Caco-2 (cell line): ENCODE results near the gene ADARB2. TPM values are rescaled to one million over a fixed set of nuclear protein-coding genes. Genes with fewer than 3 reads are reported as not detected.

Experiments used
- BruUV-seq: library from RNA; stranded (reverse); fragments of 400-500 nt; replicated peaks from 2 replicates; lab custom pipeline; 2021; lab: Mats Ljungman, UMichigan
- CTCF ChIA-PET: fragments of 300-600 bp; sonication (Branson Sonifier 250); formaldehyde crosslinking; loops from one replicate; lab custom pipeline; 2022; ENCODE audit warnings: antibody characterized with exemption; lab: Charles Lee
- POLR2A ChIA-PET: fragments of 300-600 bp; sonication (Branson Sonifier 250); formaldehyde crosslinking; loops from one replicate; lab custom pipeline; 2022; ENCODE audit warnings: antibody characterized with exemption; lab: Charles Lee
- DNase-seq, 2 experiments: peaks; one replicate each; pipeline versions ENCODE4 v3.0.0 to v3.0.0-alpha.2; 2020 to 2022
- H3K27me3 ChIP-seq: replicated peaks from 2 replicates; pipeline ENCODE4 v1.6.0; 2011; ENCODE audit warnings: low read length; ENCODE audit not compliant: control insufficient read depth, insufficient read depth
- H3K36me3 ChIP-seq: 2 replicates; pipeline ENCODE4 v1.5.1; 2011; ENCODE audit warnings: low read length; ENCODE audit not compliant: control insufficient read depth, insufficient read depth
- H3K4me1 ChIP-seq: fragments of 250-450 bp; sonication (Bioruptor Pico); 2 replicates; pipeline ENCODE4 v1.5.1; 2020; ENCODE audit warnings: mild to moderate bottlenecking
- H3K4me3 ChIP-seq: 2 replicates; pipeline ENCODE4 v1.5.1; 2011; ENCODE audit warnings: low read depth, mild to moderate bottlenecking, control low read depth, low read length
- H3K9me3 ChIP-seq: fragments of 250-450 bp; sonication (Bioruptor Pico); 2 replicates; pipeline ENCODE4 v1.5.1; 2020; ENCODE audit warnings: mild to moderate bottlenecking, moderate library complexity
- H3K27ac Mint-ChIP-seq: one replicate; pipeline ENCODE4 v1.8.0; 2022; ENCODE audit warnings: mixed read lengths; ENCODE audit not compliant: unreplicated experiment
- H3K27me3 Mint-ChIP-seq: one replicate; pipeline ENCODE4 v1.8.0; 2022; ENCODE audit warnings: mixed read lengths; ENCODE audit not compliant: insufficient read depth, unreplicated experiment
- H3K36me3 Mint-ChIP-seq: one replicate; pipeline ENCODE4 v1.8.0; 2022; ENCODE audit warnings: mild to moderate bottlenecking, mixed read lengths; ENCODE audit not compliant: insufficient read depth, unreplicated experiment
- H3K4me1 Mint-ChIP-seq: one replicate; pipeline ENCODE4 v1.8.0; 2022; ENCODE audit warnings: low read depth, mixed read lengths; ENCODE audit not compliant: unreplicated experiment
- H3K4me3 Mint-ChIP-seq: one replicate; pipeline ENCODE4 v1.8.0; 2022; ENCODE audit warnings: mild to moderate bottlenecking, moderate library complexity, mixed read lengths; ENCODE audit not compliant: unreplicated experiment
- H3K9me3 Mint-ChIP-seq: one replicate; pipeline ENCODE4 v1.8.0; 2022; ENCODE audit warnings: mixed read lengths; ENCODE audit not compliant: unreplicated experiment
- intact Hi-C: fragments of 100-400 bp; cut with micrococcal nuclease; formaldehyde crosslinking; loops from one replicate; pipeline ENCODE4 v1.10.0; 2022; ENCODE audit not compliant: unreplicated experiment
- total RNA-seq: library from RNA; stranded (reverse); gene quantifications from 2 replicates; pipeline ENCODE4 v1.2.3, GENCODE V29; 2022
- TF ChIP-seq, protein P1 (sequence below), 2 experiments: fragments of 200-600 bp in 1 of 2; IDR thresholded peaks; 1 replicate in 1 of 2; 2 replicates in 1 of 2; pipeline versions ENCODE4 v1.5.1 to v1.8.0; 2011 to 2022; ENCODE audit warnings: antibody characterized with exemption in 1 of 2, control low read depth in 1 of 2, inconsistent platforms in 1 of 2, low read depth in 1 of 2, low read length in 1 of 2, mild to moderate bottlenecking in 1 of 2, moderate library complexity in 1 of 2; ENCODE audit not compliant: insufficient read depth in 1 of 2, severe bottlenecking in 1 of 2, unreplicated experiment in 1 of 2

Gene ADARB2
- total RNA-seq, 1 experiment from 2014 or later = 0.27 TPM

DNA sequence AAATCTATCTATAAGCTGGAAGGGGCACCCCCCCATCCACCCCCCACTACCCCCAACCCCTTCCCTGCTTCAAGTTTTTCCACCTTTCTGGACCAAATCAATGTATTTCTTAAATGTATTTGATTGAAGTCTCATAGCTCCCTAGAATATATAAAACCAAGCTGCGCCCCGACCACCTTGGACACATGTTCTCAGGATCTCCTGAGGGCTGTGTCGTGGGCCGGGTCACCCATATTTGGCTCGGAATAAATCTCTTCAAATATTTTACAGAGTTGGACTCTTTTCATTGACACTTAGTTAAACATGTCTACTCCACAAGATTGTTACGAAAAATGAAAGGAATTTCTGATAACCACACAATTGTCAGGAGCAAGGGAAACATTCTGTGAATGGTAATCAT, 215.6 kb downstream of the ADARB2 start:
- Mint-ChIP-seq H3K36me3 (no peaks in the 10 kb centered on the region), H3K27me3 (peaks cover 25% of the 10 kb centered on the region), H3K4me3 (no peak overlapping the region), H3K4me1 (peaks cover 13% of the 10 kb centered on the region), H3K27ac (no peak overlapping the region), H3K9me3 (no peaks in the 10 kb centered on the region)
- Histone ChIP-seq H3K27me3 (no peaks in the 10 kb centered on the region), H3K36me3 (no peaks in the 10 kb centered on the region), H3K9me3 (no peaks in the 10 kb centered on the region), H3K4me1 (0 out of 2 replicates have a peak, but pooled peaks cover 3% of the 10 kb centered on the region), H3K4me3 (no peak overlapping the region)
- TF ChIP-seq, protein P1, sequence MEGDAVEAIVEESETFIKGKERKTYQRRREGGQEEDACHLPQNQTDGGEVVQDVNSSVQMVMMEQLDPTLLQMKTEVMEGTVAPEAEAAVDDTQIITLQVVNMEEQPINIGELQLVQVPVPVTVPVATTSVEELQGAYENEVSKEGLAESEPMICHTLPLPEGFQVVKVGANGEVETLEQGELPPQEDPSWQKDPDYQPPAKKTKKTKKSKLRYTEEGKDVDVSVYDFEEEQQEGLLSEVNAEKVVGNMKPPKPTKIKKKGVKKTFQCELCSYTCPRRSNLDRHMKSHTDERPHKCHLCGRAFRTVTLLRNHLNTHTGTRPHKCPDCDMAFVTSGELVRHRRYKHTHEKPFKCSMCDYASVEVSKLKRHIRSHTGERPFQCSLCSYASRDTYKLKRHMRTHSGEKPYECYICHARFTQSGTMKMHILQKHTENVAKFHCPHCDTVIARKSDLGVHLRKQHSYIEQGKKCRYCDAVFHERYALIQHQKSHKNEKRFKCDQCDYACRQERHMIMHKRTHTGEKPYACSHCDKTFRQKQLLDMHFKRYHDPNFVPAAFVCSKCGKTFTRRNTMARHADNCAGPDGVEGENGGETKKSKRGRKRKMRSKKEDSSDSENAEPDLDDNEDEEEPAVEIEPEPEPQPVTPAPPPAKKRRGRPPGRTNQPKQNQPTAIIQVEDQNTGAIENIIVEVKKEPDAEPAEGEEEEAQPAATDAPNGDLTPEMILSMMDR (IDR thresholded peaks at IDR 0.05; ENCODE audit: insufficient read depth in 1 of 2, low read depth in 1 of 2, low read length in 1 of 2, severe bottlenecking in 1 of 2, unreplicated experiment in 1 of 2) = no peak
- no peak for DNase-seq
- ChIA-PET CTCF (no interaction called here), POLR2A (no interaction called here)
- intact Hi-C loops = no loop called here
- no TSS peak for BruUV-seq

GRCh38 chr10:1520909-1521565, 216.3 kb downstream of the ADARB2 start:
- Mint-ChIP-seq H3K4me1 (peaks cover 13% of the 10 kb centered on the region), H3K9me3 (no peaks in the 10 kb centered on the region), H3K36me3 (no peaks in the 10 kb centered on the region), H3K27ac (no peak overlapping the region), H3K27me3 (peaks cover 30% of the 10 kb centered on the region), H3K4me3 (no peak overlapping the region)
- Histone ChIP-seq H3K4me3 (no peak overlapping the region), H3K36me3 (no peaks in the 10 kb centered on the region), H3K4me1 (0 out of 2 replicates have a peak, but pooled peaks cover 3% of the 10 kb centered on the region), H3K9me3 (no peaks in the 10 kb centered on the region), H3K27me3 (no peaks in the 10 kb centered on the region)
- DNase-seq = no peak
- intact Hi-C loops = no loop called here
- ChIA-PET CTCF (no interaction called here), POLR2A (no interaction called here)
- BruUV-seq = no TSS peak
- TF ChIP-seq, protein P1 (IDR thresholded peaks at IDR 0.05; ENCODE audit: insufficient read depth in 1 of 2, low read depth in 1 of 2, low read length in 1 of 2, severe bottlenecking in 1 of 2, unreplicated experiment in 1 of 2) = no peak

GRCh38 chr10:1519391-1519790, 217.9 kb downstream of the ADARB2 start:
- Mint-ChIP-seq H3K9me3 (no peaks in the 10 kb centered on the region), H3K4me1 (peaks cover 13% of the 10 kb centered on the region), H3K27ac (no peak overlapping the region), H3K36me3 (no peaks in the 10 kb centered on the region), H3K27me3 (peaks cover 34% of the 10 kb centered on the region), H3K4me3 (no peak overlapping the region)
- H3K4me3 ChIP-seq = no peak overlapping the region
- H3K27me3 ChIP-seq = no peaks in the 10 kb centered on the region
- intact Hi-C loops = no loop called here
- BruUV-seq = no TSS peak
- H3K9me3 ChIP-seq = no peaks in the 10 kb centered on the region
- no peak for DNase-seq
- CTCF ChIA-PET = no interaction called here
- no peaks in the 10 kb centered on the region for H3K36me3 ChIP-seq
- TF ChIP-seq, protein P1 (IDR thresholded peaks at IDR 0.05; ENCODE audit: insufficient read depth in 1 of 2, low read depth in 1 of 2, low read length in 1 of 2, severe bottlenecking in 1 of 2, unreplicated experiment in 1 of 2) = no peak
- POLR2A ChIA-PET = no interaction called here
- H3K4me1 ChIP-seq = 0 out of 2 replicates have a peak, but pooled peaks cover 3% of the 10 kb centered on the region
